Stomach (tissue), 9 donors: ENCODE data around the gene INSR. TPM values are rescaled to one million over a fixed set of nuclear protein-coding genes. Genes with fewer than 3 reads are reported as not detected.

Experiments
- DNase-seq, 2 donors: peaks; one replicate each; pipeline versions ENCODE4 v3.0.0 to v3.0.0-alpha.2; 2013 to 2019
- H3K27ac ChIP-seq, 5 donors: fragments of 200-600 bp in 4 of 5; sonication (generic) in 4 of 5; one replicate each; pipeline ENCODE4 v1.5.1; 2013 to 2019; ENCODE audit warnings: mild to moderate bottlenecking in 1 of 5, moderate library complexity in 1 of 5
- H3K27me3 ChIP-seq, 3 donors: fragments of 200-600 bp; sonication (generic); one replicate each; pipeline ENCODE4 v1.5.1; 2017 to 2019; ENCODE audit warnings: mixed run types in 1 of 3
- H3K36me3 ChIP-seq, 4 donors: fragments of 200-600 bp; sonication (generic); 1 replicate in 3 of 4; 2 replicates in 1 of 4; pipeline ENCODE4 v1.5.1; 2016 to 2019
- H3K4me1 ChIP-seq, 4 donors: fragments of 200-600 bp; sonication (generic); one replicate each; pipeline ENCODE4 v1.5.1; 2016 to 2019
- H3K4me3 ChIP-seq, 4 donors: fragments of 200-600 bp; sonication (generic) in 3 of 4; one replicate each; pipeline ENCODE4 v1.5.1; 2016 to 2019; ENCODE audit warnings: mild to moderate bottlenecking in 1 of 4
- H3K9me3 ChIP-seq, 4 donors: fragments of 200-600 bp; sonication (generic); one replicate each; pipeline ENCODE4 v1.5.1; 2016 to 2019
- EP300 ChIP-seq: sonication (generic); formaldehyde crosslinking; IDR thresholded peaks from one replicate; pipeline ENCODE4 v1.6.1; 2017; ENCODE audit warnings: antibody characterized with exemption
- POLR2A ChIP-seq, 4 donors: fragments of 450-650 bp; IDR thresholded peaks; one replicate each; pipeline ENCODE4 v1.6.1; 2016; ENCODE audit warnings: antibody characterized with exemption in 4 of 4, control low read depth in 2 of 4, mild to moderate bottlenecking in 1 of 4, moderate library complexity in 1 of 4
- POLR2AphosphoS5 ChIP-seq, 3 donors: sonication (generic); formaldehyde crosslinking; IDR thresholded peaks; one replicate each; pipeline ENCODE4 v1.6.1; 2016; ENCODE audit warnings: antibody characterized with exemption in 3 of 3
- WGBS, 5 donors: extraction: QIAGEN DNeasy Blood & Tissue Kit in 3 of 5; methylation state at CpG; one replicate each; pipeline versions ENCODE4 v1.1.5 to v1.1.7; 2013 to 2018; 5-methylcytosine and 5-hydroxymethylcytosine counted together
- intact Hi-C: fragments of 100-400 bp; cut with DNase I; formaldehyde crosslinking; loops from one replicate; pipeline ENCODE4 v1.15.1; 2023; ENCODE audit warnings: low total_unique reads
- polyA plus RNA-seq, 3 donors: library from polyadenylated mRNA; stranded (reverse); fragments of 200-250 nt; gene quantifications; one replicate each; pipeline ENCODE4 v1.2.3, GENCODE V29; 2013
- total RNA-seq, 5 donors: library from RNA; depleted of rRNA; stranded (reverse); fragments of >200 nt; gene quantifications; one replicate each; pipeline versions ENCODE4 v1.1.0 to v1.2.3, GENCODE V29; 2014 to 2016
- TF ChIP-seq, protein P1 (sequence below), 7 experiments: fragments of 450-650 bp in 4 of 7; fragments of 200-600 bp in 3 of 7; sonication (generic) in 3 of 7; IDR thresholded peaks; one replicate each; pipeline ENCODE4 v1.5.1; 2016 to 2019; ENCODE audit warnings: antibody characterized with exemption in 7 of 7, control low read depth in 2 of 7, mild to moderate bottlenecking in 1 of 7
- donor health status: healthy with polysubstance abuse.
- donor health status: Bipolar disorder and iron deficiency.
- donor health status: healthy.

Gene INSR
- total and polyA plus RNA-seq, 8 donors = 4.4 to 513 (median 66.4) TPM

GRCh38 chr19:7113233-7113632 is 181.0 kb downstream of the INSR start:
- peaks cover 14 to 43% (median 33%) of the 10 kb centered on the region in 4 donors for H3K36me3 ChIP-seq
- no peak for TF ChIP-seq POLR2AphosphoS5 (IDR thresholded peaks at IDR 0.05)
- no peak for TF ChIP-seq EP300
- TF ChIP-seq, protein P1, sequence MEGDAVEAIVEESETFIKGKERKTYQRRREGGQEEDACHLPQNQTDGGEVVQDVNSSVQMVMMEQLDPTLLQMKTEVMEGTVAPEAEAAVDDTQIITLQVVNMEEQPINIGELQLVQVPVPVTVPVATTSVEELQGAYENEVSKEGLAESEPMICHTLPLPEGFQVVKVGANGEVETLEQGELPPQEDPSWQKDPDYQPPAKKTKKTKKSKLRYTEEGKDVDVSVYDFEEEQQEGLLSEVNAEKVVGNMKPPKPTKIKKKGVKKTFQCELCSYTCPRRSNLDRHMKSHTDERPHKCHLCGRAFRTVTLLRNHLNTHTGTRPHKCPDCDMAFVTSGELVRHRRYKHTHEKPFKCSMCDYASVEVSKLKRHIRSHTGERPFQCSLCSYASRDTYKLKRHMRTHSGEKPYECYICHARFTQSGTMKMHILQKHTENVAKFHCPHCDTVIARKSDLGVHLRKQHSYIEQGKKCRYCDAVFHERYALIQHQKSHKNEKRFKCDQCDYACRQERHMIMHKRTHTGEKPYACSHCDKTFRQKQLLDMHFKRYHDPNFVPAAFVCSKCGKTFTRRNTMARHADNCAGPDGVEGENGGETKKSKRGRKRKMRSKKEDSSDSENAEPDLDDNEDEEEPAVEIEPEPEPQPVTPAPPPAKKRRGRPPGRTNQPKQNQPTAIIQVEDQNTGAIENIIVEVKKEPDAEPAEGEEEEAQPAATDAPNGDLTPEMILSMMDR (IDR thresholded peaks at IDR 0.05) = no peak
- TF ChIP-seq POLR2A (IDR thresholded peaks at IDR 0.05) = no peak
- no peaks in the 10 kb centered on the region for H3K27me3 ChIP-seq
- no peaks in the 10 kb centered on the region for H3K9me3 ChIP-seq
- intact Hi-C loops = no loop called here
- 93 to 100% (median 94%) methylated on average over 1 of the region's 1 CpG for WGBS, 5 donors
- H3K4me1 ChIP-seq = no peaks in the 10 kb centered on the region
- no peak for DNase-seq
- no peak overlapping the region for H3K27ac ChIP-seq
- no peak overlapping the region for H3K4me3 ChIP-seq

DNA sequence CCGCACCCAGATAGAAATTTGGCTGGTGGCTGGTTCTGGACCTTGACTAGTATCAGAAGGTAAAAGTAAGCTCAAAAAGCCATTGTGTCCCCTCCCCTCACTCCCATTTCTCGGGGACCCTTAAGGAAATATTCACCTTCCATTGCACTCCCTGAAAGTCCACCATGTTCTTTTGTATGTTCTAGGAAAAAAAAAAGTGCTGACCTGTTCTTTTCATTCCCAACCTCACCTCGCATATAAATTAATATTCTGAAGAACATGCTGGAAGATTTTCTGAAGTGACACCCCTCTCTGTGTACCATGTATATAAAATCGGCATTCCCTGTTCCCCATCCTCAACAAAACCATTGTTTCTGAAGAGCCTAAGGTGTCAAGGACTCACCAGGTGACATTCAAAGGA is 181.5 kb downstream of the INSR start:
- H3K4me1 ChIP-seq = no peaks in the 10 kb centered on the region
- 87 to 91% (median 88%) methylated on average over 4 of the region's 4 CpGs for WGBS, 5 donors
- H3K4me3 ChIP-seq = no peak overlapping the region
- peaks cover 10 to 37% (median 27%) of the 10 kb centered on the region in 4 donors for H3K36me3 ChIP-seq
- H3K27me3 ChIP-seq = no peaks in the 10 kb centered on the region
- no peak overlapping the region for H3K27ac ChIP-seq
- no peak for DNase-seq
- TF ChIP-seq, protein P1 (IDR thresholded peaks at IDR 0.05) = no peak
- no peak for TF ChIP-seq EP300
- TF ChIP-seq POLR2A (IDR thresholded peaks at IDR 0.05) = no peak
- no peak for TF ChIP-seq POLR2AphosphoS5 (IDR thresholded peaks at IDR 0.05)
- H3K9me3 ChIP-seq = no peaks in the 10 kb centered on the region
- intact Hi-C loops = no loop called here

- 55 to 75% (median 62%) methylated on average over 7 to 8 of the region's 8 CpGs for WGBS, 5 donors
- DNase-seq = peak in 1 of 2 donors; percentile 21
- Histone ChIP-seq H3K9me3 (no peaks in the 10 kb centered on the region), H3K27me3 (no peaks in the 10 kb centered on the region), H3K27ac (no peak overlapping the region), H3K4me3 (no peak overlapping the region), H3K4me1 (no peaks in the 10 kb centered on the region), H3K36me3 (peaks cover 0 to 11% (median 0%) of the 10 kb centered on the region in 4 donors)
- TF ChIP-seq POLR2A (IDR thresholded peaks at IDR 0.05) = no peak
- no peak for TF ChIP-seq EP300
- TF ChIP-seq, protein P1 (IDR thresholded peaks at IDR 0.05) = no peak
- TF ChIP-seq POLR2AphosphoS5 (IDR thresholded peaks at IDR 0.05) = no peak
- intact Hi-C loops = no loop called here
Observed at GRCh38 chr19:7109678-7110289, 184.4 kb downstream of the INSR start.

DNA sequence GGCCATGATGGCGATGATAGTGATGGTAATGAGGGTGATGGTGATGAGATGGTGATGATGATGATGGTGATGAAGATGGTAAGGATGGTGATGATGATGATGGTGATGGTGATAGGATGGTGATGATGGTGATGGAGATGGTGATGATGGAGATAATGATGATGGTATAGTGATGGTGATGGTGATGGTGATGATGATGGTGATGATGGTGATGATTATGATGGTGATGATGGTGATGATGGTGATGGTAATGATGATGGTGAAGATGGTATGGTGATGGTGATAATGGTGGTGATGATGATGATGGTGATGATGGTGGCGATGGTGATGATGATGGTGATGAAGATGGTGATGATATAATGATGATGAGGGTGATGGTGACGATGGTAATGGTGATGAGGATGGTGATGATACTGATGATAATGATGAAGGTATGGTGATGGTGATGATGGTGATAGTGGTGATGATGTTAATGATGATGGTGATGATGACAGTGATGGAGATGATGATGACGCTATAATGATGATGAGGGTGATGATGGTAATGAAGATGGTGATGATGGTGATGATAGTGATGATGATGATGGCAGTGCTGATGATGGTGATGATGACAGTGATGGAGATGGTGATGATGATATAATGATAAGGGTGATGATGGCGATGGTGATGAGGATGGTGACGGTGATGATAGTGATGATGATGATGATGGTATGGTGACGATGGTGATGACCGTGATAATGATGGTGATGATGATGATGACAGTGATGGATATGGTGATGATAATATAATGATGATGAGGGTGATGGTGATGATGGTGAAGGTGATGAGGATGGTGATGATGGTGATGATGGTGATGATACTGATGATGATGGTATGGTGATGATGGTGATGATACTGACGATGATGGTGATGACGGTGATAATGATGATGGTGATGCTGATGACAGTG is 187.2 kb downstream of the INSR start:
- 80 to 89% (median 83%) methylated on average over 10 of the region's 10 CpGs for WGBS, 5 donors
- no peak overlapping the region for H3K27ac ChIP-seq
- TF ChIP-seq POLR2AphosphoS5 (IDR thresholded peaks at IDR 0.05) (no peak), POLR2A (IDR thresholded peaks at IDR 0.05) (peak in 1 of 4 donors; percentile 79)
- H3K9me3 ChIP-seq = no peaks in the 10 kb centered on the region
- no peaks in the 10 kb centered on the region for H3K27me3 ChIP-seq
- no peaks in the 10 kb centered on the region for H3K36me3 ChIP-seq
- H3K4me1 ChIP-seq = peaks cover 0 to 6% (median 4%) of the 10 kb centered on the region in 4 donors
- no peak overlapping the region for H3K4me3 ChIP-seq
- intact Hi-C loops = no loop called here
- no peak for DNase-seq
